DMS 273 (cell line): ENCODE measurements around the gene TRIM24.
"Not testable (repeated sequence)": the region's sequence is repeated elsewhere in the genome, so short reads cannot be mapped to it uniquely, and the experiment has no call there.

Experiments used
- DNase-seq: peaks from one replicate; lab custom pipeline; 2025; ENCODE audit not compliant: unreplicated experiment; lab: John Stamatoyannopoulos, UW

Gene TRIM24

GRCh38 chr7:138493535-138493934 is 33.5 kb downstream of the TRIM24 start:
- DNase-seq: no peak

GRCh38 chr7:138495485-138495884 is 35.4 kb downstream of the TRIM24 start:
- DNase-seq: no peak

GRCh38 chr7:138499340-138499739 is 39.3 kb downstream of the TRIM24 start:
- DNase-seq: peak; percentile 69

- not testable (repeated sequence) for DNase-seq
Measured at GRCh38 chr7:138500303-138500702, 40.2 kb downstream of the TRIM24 start.

GRCh38 chr7:138500892-138501291 is 40.8 kb downstream of the TRIM24 start:
- DNase-seq: no peak

GRCh38 chr7:138502023-138502767 is 42.1 kb downstream of the TRIM24 start:
- DNase-seq: no peak

- no peak for DNase-seq
Measured at GRCh38 chr7:138505361-138505873, 45.4 kb downstream of the TRIM24 start.

GRCh38 chr7:138506764-138507163 is 46.7 kb downstream of the TRIM24 start:
- no peak for DNase-seq

- no peak for DNase-seq
Measured at GRCh38 chr7:138510003-138510402, 49.9 kb downstream of the TRIM24 start.

- no peak for DNase-seq
Measured at GRCh38 chr7:138512092-138512858, 52.2 kb downstream of the TRIM24 start.

- DNase-seq: no peak
Measured at GRCh38 chr7:138512885-138513284, 52.8 kb downstream of the TRIM24 start.

GRCh38 chr7:138513344-138513871 is 53.3 kb downstream of the TRIM24 start:
- peak; percentile 20 for DNase-seq

GRCh38 chr7:138514044-138514443 is 54.0 kb downstream of the TRIM24 start:
- no peak for DNase-seq

GRCh38 chr7:138515001-138515528 is 55.0 kb downstream of the TRIM24 start:
- DNase-seq: no peak

GRCh38 chr7:138519061-138519798 is 59.2 kb downstream of the TRIM24 start:
- no peak for DNase-seq

GRCh38 chr7:138520742-138521141 is 60.7 kb downstream of the TRIM24 start:
- no peak for DNase-seq

GRCh38 chr7:138521837-138522461 is 61.9 kb downstream of the TRIM24 start:
- no peak for DNase-seq

- DNase-seq: no peak
Measured at GRCh38 chr7:138524259-138524658, 64.2 kb downstream of the TRIM24 start.

- DNase-seq: no peak
Measured at GRCh38 chr7:138525757-138526156, 65.7 kb downstream of the TRIM24 start.

- peak; percentile 22 for DNase-seq
Measured at GRCh38 chr7:138527746-138528223, 67.7 kb downstream of the TRIM24 start.
